ENCODE measurements around the gene RAB7A.

DNA sequence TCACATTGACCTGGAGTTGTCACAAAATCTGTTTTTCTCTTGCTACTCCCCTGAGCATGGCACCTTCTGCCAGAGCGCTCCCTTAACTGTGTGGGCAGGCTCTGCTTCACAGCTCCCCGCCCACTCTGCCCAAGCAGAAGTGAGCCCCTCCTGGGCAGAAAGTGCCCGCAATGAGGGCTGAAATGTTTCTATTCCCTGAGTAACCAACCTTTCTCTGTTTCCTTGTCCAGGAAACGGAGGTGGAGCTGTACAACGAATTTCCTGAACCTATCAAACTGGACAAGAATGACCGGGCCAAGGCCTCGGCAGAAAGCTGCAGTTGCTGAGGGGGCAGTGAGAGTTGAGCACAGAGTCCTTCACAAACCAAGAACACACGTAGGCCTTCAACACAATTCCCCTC is 87.1 kb downstream of the RAB7A start:
- TF ChIP-seq EZH2 (IDR thresholded peaks at IDR 0.05; ENCODE audit: low read length): no peak
- TF ChIP-seq, protein P1, sequence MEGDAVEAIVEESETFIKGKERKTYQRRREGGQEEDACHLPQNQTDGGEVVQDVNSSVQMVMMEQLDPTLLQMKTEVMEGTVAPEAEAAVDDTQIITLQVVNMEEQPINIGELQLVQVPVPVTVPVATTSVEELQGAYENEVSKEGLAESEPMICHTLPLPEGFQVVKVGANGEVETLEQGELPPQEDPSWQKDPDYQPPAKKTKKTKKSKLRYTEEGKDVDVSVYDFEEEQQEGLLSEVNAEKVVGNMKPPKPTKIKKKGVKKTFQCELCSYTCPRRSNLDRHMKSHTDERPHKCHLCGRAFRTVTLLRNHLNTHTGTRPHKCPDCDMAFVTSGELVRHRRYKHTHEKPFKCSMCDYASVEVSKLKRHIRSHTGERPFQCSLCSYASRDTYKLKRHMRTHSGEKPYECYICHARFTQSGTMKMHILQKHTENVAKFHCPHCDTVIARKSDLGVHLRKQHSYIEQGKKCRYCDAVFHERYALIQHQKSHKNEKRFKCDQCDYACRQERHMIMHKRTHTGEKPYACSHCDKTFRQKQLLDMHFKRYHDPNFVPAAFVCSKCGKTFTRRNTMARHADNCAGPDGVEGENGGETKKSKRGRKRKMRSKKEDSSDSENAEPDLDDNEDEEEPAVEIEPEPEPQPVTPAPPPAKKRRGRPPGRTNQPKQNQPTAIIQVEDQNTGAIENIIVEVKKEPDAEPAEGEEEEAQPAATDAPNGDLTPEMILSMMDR (optimal IDR thresholded peaks at IDR 0.05 in 1 of 3, IDR thresholded peaks at IDR 0.05 in 1 of 3, conservative IDR thresholded peaks at IDR 0.05 in 1 of 3; ENCODE audit: extremely low read depth in 1 of 3, insufficient read depth in 2 of 3, low read length in 3 of 3): no peak
